Measurements from ENCODE around the gene BEGAIN.

GRCh38 chr14:100580316-100581227 is 6.6 kb downstream of the BEGAIN start:
- no peak for TF ChIP-seq CTCF (IDR thresholded peaks at IDR 0.05)
- TF ChIP-seq POLR2AphosphoS5 (IDR thresholded peaks at IDR 0.05): no peak
- no peak for TF ChIP-seq EP300 (IDR thresholded peaks at IDR 0.05)
- TF ChIP-seq POLR2A (IDR thresholded peaks at IDR 0.05): no peak
